WTC11 (cell line): ENCODE data around the gene HDGFL2. TPM values are rescaled to one million over a fixed set of nuclear protein-coding genes. Genes with fewer than 3 reads are reported as not detected.

Source experiments
- ATAC-seq: fragments of 200-7000 bp; cut with Tn5 transposase; 2 replicates; pipeline ENCODE4 v1.10.0; 2021; ENCODE audit warnings: mild to moderate bottlenecking, moderate library complexity
- CTCF ChIA-PET: fragments of 300-600 bp; sonication (Branson Sonifier 250); formaldehyde crosslinking; loops from one replicate; lab custom pipeline; 2021; ENCODE audit warnings: antibody characterized with exemption; lab: Charles Lee
- POLR2A ChIA-PET: fragments of 350-600 bp; sonication (Branson Sonifier 250); formaldehyde crosslinking; loops from one replicate; lab custom pipeline; 2021; ENCODE audit warnings: antibody characterized with exemption; lab: Charles Lee
- DNase-seq: peaks from one replicate; pipeline ENCODE4 v3.0.0; 2021; ENCODE audit warnings: low spot score
- H3K27ac Mint-ChIP-seq: 2 replicates; pipeline ENCODE4 v1.8.0; 2021; ENCODE audit warnings: mixed read lengths
- H3K27me3 Mint-ChIP-seq: 2 replicates; pipeline ENCODE4 v1.8.0; 2021; ENCODE audit warnings: low read depth, mild to moderate bottlenecking, moderate library complexity, mixed read lengths
- H3K36me3 Mint-ChIP-seq: 2 replicates; pipeline ENCODE4 v1.8.0; 2021; ENCODE audit warnings: mixed read lengths
- H3K4me1 Mint-ChIP-seq: 2 replicates; pipeline ENCODE4 v1.8.0; 2022; ENCODE audit warnings: mixed read lengths
- H3K4me3 Mint-ChIP-seq: 2 replicates; pipeline ENCODE4 v1.8.0; 2021; ENCODE audit warnings: mild to moderate bottlenecking, moderate library complexity, mixed read lengths
- H3K9me3 Mint-ChIP-seq: 2 replicates; pipeline ENCODE4 v1.8.0; 2021; ENCODE audit warnings: mixed read lengths
- AR ChIP-seq: fragments of 250-450 bp; sonication (Bioruptor Pico); IDR thresholded peaks from 2 replicates; pipeline ENCODE4 v1.9.0; 2021; ENCODE audit warnings: mild to moderate bottlenecking
- ATF1 ChIP-seq: sonication (generic); formaldehyde crosslinking; IDR thresholded peaks from 2 replicates; pipeline ENCODE4 v1.8.1; 2023; ENCODE audit warnings: mild to moderate bottlenecking, moderate library complexity, missing genetic modification reagents
- FOXP1 ChIP-seq: sonication (generic); formaldehyde crosslinking; IDR thresholded peaks from 2 replicates; pipeline ENCODE4 v1.8.0; 2022; ENCODE audit warnings: missing genetic modification reagents, mild to moderate bottlenecking, moderate library complexity, borderline replicate concordance
- HMGXB4 ChIP-seq: sonication (generic); formaldehyde crosslinking; IDR thresholded peaks from 2 replicates; pipeline ENCODE4 v1.8.1; 2023; ENCODE audit warnings: mild to moderate bottlenecking, moderate library complexity, missing genetic modification reagents
- IRF1 ChIP-seq: sonication (generic); formaldehyde crosslinking; IDR thresholded peaks from 2 replicates; pipeline ENCODE4 v1.8.0; 2023; ENCODE audit warnings: missing genetic modification reagents
- NFATC4 ChIP-seq: fragments of 250-450 bp; sonication (Bioruptor Pico); IDR thresholded peaks from 2 replicates; pipeline ENCODE4 v1.9.0; 2021; ENCODE audit warnings: mild to moderate bottlenecking
- NFYB ChIP-seq: sonication (generic); formaldehyde crosslinking; conservative IDR thresholded peaks from 2 replicates; pipeline ENCODE4 v1.8.0; 2022; ENCODE audit warnings: low read depth, missing genetic modification reagents
- NR2C2 ChIP-seq: sonication (generic); formaldehyde crosslinking; IDR thresholded peaks from 2 replicates; pipeline ENCODE4 v1.8.0; 2022; ENCODE audit warnings: mild to moderate bottlenecking, missing genetic modification reagents
- OVOL2 ChIP-seq: fragments of 250-450 bp; sonication (Bioruptor Pico); IDR thresholded peaks from 2 replicates; pipeline ENCODE4 v1.9.0; 2021; ENCODE audit warnings: mild to moderate bottlenecking, borderline replicate concordance
- SP1 ChIP-seq: sonication (generic); formaldehyde crosslinking; conservative IDR thresholded peaks from 2 replicates; pipeline ENCODE4 v1.8.1; 2022; ENCODE audit warnings: missing genetic modification reagents
- TCF7 ChIP-seq: sonication (generic); formaldehyde crosslinking; IDR thresholded peaks from 2 replicates; pipeline ENCODE4 v1.8.0; 2022; ENCODE audit warnings: mild to moderate bottlenecking, low read depth, missing genetic modification reagents, moderate library complexity
- ZNF219 ChIP-seq: sonication (generic); formaldehyde crosslinking; IDR thresholded peaks from 2 replicates; pipeline ENCODE4 v1.8.0; 2023; ENCODE audit warnings: missing genetic modification reagents, mild to moderate bottlenecking, borderline replicate concordance
- ZNF263 ChIP-seq: sonication (generic); formaldehyde crosslinking; IDR thresholded peaks from 2 replicates; pipeline ENCODE4 v1.8.1; 2022; ENCODE audit warnings: low read depth, mild to moderate bottlenecking, moderate library complexity, missing genetic modification reagents
- ZNF317 ChIP-seq: sonication (generic); formaldehyde crosslinking; IDR thresholded peaks from 2 replicates; pipeline ENCODE4 v1.8.1; 2023; ENCODE audit warnings: low read depth, mild to moderate bottlenecking, moderate library complexity, missing genetic modification reagents, borderline replicate concordance
- ZNF425 ChIP-seq: fragments of 250-450 bp; sonication (Bioruptor Pico); conservative IDR thresholded peaks from 2 replicates; pipeline ENCODE4 v1.9.0; 2021; ENCODE audit warnings: mild to moderate bottlenecking
- ZSCAN18 ChIP-seq: fragments of 250-450 bp; sonication (Bioruptor Pico); IDR thresholded peaks from 2 replicates; pipeline ENCODE4 v2.1.2; 2022; ENCODE audit warnings: mild to moderate bottlenecking, moderate library complexity
- total RNA-seq: library from RNA; stranded (reverse); gene quantifications from 3 replicates; pipeline ENCODE4 v1.2.3, GENCODE V29; 2021
- TF ChIP-seq, protein P1 (sequence below): sonication (generic); formaldehyde crosslinking; IDR thresholded peaks from 2 replicates; pipeline ENCODE4 v1.8.0; 2023; ENCODE audit warnings: mild to moderate bottlenecking, missing genetic modification reagents
- TF ChIP-seq, protein P2 (sequence below): sonication (generic); formaldehyde crosslinking; conservative IDR thresholded peaks from 2 replicates; pipeline ENCODE4 v1.8.1; 2022; ENCODE audit warnings: mild to moderate bottlenecking, missing genetic modification reagents

The HDGFL2 gene
- total RNA-seq, 1 experiment from 2014 or later: 115 TPM

GRCh38 chr19:4441994-4442818 lies 29.9 kb upstream of the HDGFL2 start:
- Mint-ChIP-seq H3K4me1 (no peaks in the 10 kb centered on the region), H3K36me3 (peaks cover 39% of the 10 kb centered on the region), H3K9me3 (no peaks in the 10 kb centered on the region), H3K27me3 (no peaks in the 10 kb centered on the region), H3K27ac (peak overlapping the region; percentile 75), H3K4me3 (no peak overlapping the region)
- ChIA-PET POLR2A (interaction anchor here (0.6 kb wide), 1 partner anchor 26 kb away, joined by 3 read pairs; no protein-coding TSS in a partner anchor), CTCF (no interaction called here)
- no peak for DNase-seq
- ATAC-seq: no peak
- TF ChIP-seq SP1 (CRISPR knock-in tag) (no peak), FOXP1 (CRISPR knock-in tag) (peak; percentile 49; the same call in 1 of the 2 replicates)
- TF ChIP-seq, all 79 proteins: peak for 1

- H3K27ac Mint-ChIP-seq: no peak overlapping the region
- no peak overlapping the region for H3K4me3 Mint-ChIP-seq
- no peaks in the 10 kb centered on the region for H3K4me1 Mint-ChIP-seq
- ChIA-PET CTCF (no interaction called here), POLR2A (interaction anchor here (0.6 kb wide), 1 partner anchor 26 kb away, joined by 3 read pairs; no protein-coding TSS in a partner anchor)
- no peak for TF ChIP-seq NR2C2 (CRISPR knock-in tag)
- TF ChIP-seq, protein P1, sequence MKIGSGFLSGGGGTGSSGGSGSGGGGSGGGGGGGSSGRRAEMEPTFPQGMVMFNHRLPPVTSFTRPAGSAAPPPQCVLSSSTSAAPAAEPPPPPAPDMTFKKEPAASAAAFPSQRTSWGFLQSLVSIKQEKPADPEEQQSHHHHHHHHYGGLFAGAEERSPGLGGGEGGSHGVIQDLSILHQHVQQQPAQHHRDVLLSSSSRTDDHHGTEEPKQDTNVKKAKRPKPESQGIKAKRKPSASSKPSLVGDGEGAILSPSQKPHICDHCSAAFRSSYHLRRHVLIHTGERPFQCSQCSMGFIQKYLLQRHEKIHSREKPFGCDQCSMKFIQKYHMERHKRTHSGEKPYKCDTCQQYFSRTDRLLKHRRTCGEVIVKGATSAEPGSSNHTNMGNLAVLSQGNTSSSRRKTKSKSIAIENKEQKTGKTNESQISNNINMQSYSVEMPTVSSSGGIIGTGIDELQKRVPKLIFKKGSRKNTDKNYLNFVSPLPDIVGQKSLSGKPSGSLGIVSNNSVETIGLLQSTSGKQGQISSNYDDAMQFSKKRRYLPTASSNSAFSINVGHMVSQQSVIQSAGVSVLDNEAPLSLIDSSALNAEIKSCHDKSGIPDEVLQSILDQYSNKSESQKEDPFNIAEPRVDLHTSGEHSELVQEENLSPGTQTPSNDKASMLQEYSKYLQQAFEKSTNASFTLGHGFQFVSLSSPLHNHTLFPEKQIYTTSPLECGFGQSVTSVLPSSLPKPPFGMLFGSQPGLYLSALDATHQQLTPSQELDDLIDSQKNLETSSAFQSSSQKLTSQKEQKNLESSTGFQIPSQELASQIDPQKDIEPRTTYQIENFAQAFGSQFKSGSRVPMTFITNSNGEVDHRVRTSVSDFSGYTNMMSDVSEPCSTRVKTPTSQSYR (CRISPR knock-in tag): no peak
- TF ChIP-seq AR (CRISPR knock-in tag): no peak
- TF ChIP-seq ZNF317 (CRISPR knock-in tag): no peak
- no peak for TF ChIP-seq ZNF425
- TF ChIP-seq, protein P2, sequence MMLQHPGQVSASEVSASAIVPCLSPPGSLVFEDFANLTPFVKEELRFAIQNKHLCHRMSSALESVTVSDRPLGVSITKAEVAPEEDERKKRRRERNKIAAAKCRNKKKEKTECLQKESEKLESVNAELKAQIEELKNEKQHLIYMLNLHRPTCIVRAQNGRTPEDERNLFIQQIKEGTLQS (CRISPR knock-in tag): no peak
- TF ChIP-seq ZNF219 (CRISPR knock-in tag): no peak
- TF ChIP-seq IRF1: no peak
- TF ChIP-seq NFATC4: no peak
- no peak for TF ChIP-seq ZNF263 (CRISPR knock-in tag)
- no peak for TF ChIP-seq ATF1
- no peak for TF ChIP-seq HMGXB4 (CRISPR knock-in tag)
- TF ChIP-seq OVOL2 (CRISPR knock-in tag): no peak
- no peak for TF ChIP-seq ZSCAN18 (CRISPR knock-in tag)
- no peak for TF ChIP-seq TCF7 (CRISPR knock-in tag)
- no peak for TF ChIP-seq NFYB (CRISPR knock-in tag)
- ATAC-seq (no peak), DNase-seq (no peak)
- no peaks in the 10 kb centered on the region for H3K27me3 Mint-ChIP-seq
- no peaks in the 10 kb centered on the region for H3K9me3 Mint-ChIP-seq
- H3K36me3 Mint-ChIP-seq: peaks cover 36% of the 10 kb centered on the region
Observed at GRCh38 chr19:4442819-4443146, 29.3 kb upstream of the HDGFL2 start.
